NCI-H2107 treated with DMSO at 0.1 percent for 48 hours (cell line): ENCODE results near the gene MFNG.
"Not testable (repeated sequence)": the region's sequence is repeated elsewhere in the genome, so short reads cannot be mapped to it uniquely, and the experiment has no call there.

Experiments
- DNase-seq: peaks from one replicate; lab custom pipeline; 2025; ENCODE audit not compliant: unreplicated experiment; lab: John Stamatoyannopoulos, UW

The MFNG gene, protein sequence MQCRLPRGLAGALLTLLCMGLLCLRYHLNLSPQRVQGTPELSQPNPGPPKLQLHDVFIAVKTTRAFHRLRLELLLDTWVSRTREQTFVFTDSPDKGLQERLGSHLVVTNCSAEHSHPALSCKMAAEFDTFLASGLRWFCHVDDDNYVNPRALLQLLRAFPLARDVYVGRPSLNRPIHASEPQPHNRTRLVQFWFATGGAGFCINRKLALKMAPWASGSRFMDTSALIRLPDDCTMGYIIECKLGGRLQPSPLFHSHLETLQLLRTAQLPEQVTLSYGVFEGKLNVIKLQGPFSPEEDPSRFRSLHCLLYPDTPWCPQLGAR

DNA sequence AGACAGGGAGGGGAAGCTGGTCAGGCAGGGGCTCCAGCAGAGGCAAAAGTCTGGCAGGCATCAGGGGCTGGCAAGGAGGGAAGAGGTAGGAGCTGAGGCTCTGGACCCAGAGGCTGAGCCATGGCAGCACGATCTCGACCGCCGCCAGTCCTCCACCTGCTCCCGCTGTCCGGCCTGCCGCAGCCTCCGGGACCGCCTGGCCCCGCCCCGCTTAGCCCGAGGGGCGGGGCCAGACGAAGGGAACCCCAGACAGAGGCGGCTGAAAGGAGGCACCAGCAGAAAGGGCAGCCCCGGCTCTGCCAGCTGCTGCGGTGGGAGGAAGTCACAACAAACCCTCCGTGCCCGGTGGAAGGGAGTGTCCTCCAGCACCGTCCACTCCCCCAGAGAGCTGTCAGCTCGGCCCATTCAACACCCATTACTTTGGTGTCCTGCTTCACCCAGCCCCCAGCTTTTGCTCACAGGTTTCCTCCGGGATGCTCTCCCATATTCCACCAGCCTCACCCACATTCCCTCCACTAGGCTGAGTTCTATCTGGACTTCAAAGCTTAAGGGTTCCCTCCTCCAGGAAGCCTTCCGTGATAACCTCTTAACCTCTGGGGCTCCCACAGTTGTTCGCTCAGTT lies at the start of gene MFNG:
MFNG (minus strand) TSS at position 161 of the 622 bp plus-strand sequence. CDS start 207 bp downstream, outside the sequence.
- peak; percentile 55 for DNase-seq

DNA sequence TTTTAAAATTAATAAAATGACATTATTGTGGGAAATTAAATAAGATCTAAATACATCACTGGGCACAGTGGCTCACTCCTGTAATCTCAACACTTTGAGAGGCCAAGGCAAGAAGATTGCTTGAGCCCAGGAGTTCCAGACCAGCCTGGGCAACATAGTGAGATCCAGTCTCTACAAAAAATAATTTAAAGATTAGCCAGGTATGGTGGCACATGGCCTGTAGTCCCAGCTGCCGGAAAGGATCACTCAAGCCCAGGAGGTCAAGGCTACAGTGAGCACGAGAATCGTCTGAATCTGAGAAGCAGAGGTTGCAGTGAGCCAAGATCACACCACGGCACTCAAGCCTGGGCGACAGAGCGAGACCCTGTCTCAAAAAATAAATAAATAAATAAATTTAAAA lies 49.0 kb upstream of the MFNG start:
- no peak for DNase-seq

DNA sequence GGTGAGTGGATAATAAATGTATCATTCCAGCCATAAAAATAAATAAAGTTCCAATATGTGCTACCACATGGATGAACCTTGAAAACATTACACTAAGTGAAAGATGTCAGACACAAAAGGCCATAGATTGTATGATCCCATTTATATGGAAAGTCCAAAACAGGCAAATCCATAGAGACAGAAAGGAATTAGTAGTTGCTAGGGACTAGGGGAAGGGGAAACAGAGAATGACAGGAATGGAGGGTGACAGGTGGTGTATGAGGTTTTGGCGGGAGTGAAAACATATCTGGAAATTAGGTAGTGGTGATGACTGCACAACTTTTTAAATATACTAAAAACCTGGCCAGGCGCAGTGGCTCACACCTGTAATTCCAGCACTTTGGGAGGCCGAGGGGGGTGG lies 48.3 kb upstream of the MFNG start:
- DNase-seq, result peak; percentile 6

DNA sequence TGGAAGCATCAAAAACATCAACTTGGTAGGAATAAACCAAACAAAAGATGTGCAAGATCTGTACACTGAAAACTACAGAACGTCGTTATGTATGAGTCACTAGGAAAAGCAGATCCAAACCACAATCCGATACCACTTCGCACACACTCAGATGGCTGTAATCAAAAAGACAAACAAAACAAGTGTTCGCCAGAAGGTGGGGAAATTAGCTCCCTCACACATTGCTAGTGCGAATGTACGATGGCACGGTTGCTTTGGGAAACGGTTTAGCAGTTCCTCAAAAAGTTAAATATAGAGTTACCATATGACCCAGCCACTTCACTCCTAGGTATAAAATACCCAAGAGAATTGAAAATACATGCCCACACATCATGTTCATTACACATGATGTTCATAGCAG lies 47.8 kb upstream of the MFNG start:
- peak; percentile 68 for DNase-seq

DNA sequence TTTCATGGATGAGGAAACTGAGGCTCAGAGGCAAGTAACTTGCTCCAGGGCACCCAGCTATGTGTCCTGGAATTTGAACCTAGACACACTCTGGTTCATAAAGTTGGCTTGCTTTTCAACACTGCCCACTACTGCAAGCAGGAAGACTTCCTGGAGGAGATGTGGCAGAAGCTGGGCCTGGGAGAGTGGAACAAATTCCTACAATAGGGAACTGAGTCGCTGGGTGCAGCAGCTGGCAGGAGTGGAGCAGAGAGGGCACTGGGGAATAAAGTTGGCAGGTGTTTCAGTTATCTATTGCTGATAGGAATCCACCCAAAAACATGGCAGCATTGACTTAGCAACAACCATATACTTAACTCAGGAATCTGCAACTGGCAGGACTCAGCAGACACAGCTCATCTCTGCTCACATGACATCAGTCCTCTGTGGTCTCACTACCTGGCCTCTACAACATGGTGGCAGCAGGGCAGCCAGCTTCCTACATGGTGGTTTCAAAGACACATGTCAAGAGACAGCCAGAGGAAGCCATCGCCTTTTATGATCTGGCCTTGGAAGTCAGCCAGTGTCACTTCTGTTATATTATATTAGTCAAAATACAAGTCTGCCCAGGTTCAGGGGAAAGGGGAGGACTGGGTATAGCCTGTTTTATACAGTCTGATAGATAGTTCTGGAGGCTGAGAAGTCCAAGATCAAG lies 43.6 kb upstream of the MFNG start:
- DNase-seq, result peak; percentile 14

DNA sequence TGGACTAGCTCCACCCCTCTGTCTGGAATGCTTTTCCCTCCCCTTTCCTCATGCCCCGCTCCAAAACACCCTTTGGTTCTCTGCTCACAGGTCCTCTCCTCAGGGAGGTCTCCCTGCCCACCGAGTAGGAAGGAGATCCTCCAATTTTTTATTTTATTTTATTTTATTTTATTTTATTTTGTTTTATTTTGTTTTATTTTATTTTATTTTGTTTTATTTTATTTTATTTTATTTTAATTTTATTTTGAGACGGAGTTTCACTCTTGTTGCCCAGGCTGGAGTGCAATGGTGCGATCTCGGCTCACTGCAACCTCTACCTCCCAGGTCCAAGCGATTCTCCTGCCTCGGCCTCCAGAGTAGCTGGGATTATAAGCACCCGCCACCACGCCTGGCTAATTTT lies 41.8 kb upstream of the MFNG start:
- DNase-seq, result not testable (repeated sequence)

DNA sequence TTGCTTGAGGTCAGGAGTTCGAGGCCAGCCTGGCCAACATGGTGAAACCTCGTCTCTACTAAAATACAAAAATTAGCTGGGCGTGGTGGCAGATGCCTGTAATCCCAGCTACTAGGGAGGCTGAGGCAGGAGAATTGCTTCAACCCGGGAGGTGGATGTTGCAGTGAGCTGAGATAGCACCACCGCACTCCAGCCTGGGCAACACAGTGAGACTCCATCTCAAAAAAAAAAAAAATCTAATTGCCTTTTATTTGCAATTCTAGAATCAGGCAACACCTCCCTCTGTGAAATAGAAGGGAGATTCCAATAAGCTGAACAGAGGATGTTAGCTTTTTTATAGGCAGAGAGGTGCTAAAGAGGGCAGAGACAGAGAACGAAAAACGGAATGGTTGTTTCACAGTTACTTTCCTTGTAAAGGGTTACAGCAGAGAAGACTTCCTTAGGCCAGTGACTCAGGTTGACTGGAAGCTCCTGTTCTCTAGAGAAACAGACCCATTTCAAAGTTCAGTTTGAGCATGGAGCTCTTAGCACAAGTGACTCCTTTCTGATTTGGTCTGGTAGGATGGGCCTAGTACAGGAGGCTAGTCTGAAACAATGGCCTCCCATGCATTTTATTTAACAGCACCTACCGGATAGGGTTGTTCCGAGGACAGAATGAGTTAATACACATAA lies 41.0 kb upstream of the MFNG start:
- not testable (repeated sequence) for DNase-seq

DNA sequence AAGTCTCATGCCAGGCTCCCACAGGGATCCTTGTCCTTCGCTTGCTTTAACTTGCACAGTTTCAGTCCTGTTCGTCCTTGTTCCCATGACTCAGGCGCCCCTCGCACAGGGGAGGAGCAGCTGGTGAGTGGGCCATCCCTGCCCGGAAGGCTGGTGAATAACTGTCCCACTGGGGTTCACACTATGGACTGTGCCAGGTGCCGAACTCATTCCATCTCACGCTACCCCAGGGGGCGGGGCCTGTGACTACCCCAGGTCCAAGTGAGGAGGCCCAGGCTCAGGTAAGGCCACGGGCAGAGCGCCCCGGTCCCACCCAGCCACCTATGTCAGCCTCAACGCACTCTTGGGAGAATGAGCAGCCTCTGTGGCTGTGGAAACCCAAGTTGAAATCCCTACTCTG lies 40.2 kb upstream of the MFNG start:
- DNase-seq, result no peak

DNA sequence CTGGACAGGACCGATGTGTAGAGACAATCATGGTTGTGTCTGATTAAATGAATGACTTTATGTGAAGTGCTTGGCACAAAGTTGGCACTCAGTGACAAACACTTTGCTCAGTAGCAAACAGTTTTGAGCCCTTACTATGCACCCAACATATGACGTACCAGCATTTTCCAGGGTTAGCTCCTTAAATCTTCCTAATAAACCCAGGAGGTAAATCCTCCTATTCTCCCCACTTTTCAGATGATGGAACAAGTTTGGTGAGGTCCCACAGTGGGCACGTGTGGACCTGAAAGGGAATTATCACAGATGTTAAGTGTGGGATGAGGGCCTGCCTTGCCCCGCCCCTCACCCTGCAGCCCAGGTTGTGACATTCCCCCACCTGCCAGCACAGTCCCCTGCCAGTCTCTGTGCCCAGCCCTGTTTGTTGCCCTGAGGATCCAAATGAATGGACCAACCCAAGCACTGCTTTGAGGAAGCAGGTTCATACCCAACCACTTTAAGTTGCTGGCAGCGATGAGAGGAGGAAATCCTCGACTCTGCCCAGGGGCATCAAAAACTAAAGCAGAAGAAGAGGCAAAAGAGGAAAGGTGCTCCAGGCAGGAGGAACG lies 39.7 kb upstream of the MFNG start:
- no peak for DNase-seq

DNA sequence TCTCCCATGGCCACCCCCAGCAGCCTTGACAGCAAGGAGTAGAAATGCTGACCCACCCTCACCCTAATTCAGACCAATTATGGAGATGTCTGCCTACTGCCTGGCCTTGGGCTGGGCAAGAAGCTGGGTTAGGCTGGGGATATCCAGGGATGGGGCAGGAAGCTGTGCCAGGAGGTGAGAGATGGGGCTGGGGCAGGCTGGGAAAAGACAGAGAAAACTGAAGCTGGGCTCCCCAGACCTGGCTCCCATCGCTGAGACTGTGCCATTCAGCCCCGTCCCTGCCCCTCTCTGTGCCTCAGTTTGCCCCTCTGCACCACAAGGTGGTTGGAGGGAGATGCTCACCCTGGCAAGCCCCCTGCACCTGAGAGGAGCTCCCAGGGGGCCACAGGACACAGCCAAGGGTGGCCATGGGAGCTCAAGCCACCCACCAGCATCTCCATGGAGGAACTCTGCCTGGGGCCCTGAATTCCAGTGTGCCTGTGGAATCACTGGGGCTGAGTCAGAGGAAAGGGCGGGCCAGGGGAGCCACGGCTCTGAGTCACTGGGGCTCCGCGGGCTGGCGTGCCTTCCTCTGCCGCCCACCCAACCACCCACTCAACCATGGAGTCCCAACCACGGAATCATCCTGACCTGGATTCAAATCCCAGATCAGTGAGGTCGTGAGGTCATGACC lies 39.0 kb upstream of the MFNG start:
- no peak for DNase-seq

DNA sequence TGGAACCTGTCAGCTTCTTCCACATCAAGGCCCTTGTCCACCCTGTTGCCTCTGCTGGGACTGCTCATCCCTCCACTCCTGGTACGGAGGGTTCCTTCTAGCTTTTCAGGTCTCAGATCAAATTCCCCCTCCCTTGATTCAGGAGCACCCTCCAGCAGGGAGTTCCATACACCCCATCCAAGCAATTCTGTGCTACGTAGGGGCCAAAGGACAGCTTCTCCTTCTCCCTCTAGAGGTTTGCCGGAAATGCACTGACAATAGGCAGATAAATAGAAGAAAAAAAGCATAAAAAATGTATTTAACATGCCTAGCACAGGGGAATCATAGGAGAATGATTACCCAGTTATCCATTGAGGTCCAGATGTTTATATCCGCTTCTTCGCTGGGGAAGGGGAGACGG lies 36.3 kb upstream of the MFNG start:
- no peak for DNase-seq

DNA sequence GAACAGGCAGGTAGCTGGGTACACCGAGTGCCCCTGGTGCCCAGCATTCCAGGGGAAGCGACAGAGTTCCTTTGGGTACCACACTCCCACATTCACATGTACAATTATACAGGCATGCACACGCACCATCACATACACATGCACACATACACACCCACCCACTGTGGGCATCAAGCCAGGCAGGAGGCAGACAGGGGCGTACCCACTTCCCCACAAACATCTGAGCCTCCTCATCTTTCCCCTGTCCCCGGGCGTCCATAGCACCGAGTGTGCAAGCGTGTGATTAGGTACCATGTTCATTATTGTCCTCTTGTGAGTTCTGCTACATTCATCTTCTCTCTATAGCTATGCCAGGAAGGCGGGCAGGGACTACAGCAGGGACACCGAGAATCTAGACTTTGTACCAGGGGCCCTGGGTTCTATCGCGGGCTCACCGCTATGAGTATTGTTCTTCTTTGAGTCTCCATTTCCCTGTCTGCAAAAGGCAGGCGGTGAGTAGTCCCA lies 35.1 kb upstream of the MFNG start:
- DNase-seq, result no peak

DNA sequence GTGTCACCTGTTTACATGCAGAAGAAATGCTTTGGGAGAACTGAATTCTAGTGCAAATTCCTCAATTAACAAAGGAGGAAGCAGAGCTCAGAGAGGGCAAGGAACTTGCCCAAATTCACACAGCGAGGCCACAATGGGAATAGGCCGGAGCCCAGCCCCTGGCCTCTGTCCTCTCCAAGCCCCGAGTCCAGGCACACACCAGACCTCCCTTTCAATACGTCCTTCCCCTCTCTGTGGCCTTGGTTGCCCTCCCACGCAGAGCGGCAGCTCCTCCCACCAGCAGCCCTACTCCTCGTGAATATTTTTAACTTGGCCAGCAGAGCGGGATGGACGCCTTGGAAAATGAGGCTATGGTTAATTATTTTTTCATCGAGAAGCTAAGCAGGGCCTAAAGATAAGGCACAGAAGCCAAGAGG lies 34.6 kb upstream of the MFNG start:
- no peak for DNase-seq

DNA sequence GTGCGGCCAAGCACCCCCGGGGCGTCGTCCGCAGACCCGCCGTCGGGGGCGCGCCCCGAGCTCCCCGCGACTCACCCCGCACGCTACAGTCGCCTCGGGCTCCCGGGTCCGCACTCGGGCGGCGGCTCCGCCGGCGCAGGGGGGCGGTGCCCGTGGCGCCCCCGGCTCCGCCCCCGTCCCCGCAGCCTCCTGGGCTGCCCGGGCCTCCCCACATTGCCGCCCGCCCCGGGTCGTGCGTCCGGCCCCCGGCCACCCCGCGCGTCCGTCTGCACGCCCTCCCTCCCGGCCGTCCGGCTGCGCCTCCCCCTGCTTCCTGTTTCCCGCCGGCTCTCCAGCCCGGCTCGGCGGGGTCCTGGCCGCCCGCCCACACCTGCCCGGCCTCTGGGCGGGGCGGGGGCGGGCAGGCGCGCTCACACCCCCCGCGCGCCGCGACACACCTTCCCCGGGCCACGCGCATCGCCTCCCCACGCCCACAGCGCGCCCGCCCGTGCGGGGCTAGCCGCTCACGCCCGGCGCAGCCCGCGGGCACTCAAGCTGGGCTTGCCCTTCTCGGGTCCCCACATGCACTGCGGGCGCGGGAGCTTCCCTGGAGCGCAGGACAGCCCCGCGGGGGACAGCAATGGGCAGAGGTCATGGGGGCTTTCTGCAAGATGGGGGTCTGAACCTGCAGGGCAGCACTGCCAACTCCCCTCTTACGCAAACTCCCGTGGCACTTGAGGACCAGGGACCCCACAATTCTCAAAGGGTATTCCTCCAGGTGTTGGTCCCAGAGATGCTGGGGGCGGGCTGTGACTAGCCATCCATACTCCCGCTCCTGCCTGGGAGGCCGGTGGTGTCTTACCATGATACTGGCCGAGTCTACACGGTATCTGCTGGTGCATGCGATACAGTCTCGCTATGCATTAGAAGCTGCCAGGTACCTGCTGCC lies 33.3 kb upstream of the MFNG start, which contains the start of gene CARD10:
CARD10 (minus strand) TSS at position 148 of the 928 bp plus-strand sequence. CDS start 215 bp downstream, outside the sequence.
- DNase-seq, result no peak

DNA sequence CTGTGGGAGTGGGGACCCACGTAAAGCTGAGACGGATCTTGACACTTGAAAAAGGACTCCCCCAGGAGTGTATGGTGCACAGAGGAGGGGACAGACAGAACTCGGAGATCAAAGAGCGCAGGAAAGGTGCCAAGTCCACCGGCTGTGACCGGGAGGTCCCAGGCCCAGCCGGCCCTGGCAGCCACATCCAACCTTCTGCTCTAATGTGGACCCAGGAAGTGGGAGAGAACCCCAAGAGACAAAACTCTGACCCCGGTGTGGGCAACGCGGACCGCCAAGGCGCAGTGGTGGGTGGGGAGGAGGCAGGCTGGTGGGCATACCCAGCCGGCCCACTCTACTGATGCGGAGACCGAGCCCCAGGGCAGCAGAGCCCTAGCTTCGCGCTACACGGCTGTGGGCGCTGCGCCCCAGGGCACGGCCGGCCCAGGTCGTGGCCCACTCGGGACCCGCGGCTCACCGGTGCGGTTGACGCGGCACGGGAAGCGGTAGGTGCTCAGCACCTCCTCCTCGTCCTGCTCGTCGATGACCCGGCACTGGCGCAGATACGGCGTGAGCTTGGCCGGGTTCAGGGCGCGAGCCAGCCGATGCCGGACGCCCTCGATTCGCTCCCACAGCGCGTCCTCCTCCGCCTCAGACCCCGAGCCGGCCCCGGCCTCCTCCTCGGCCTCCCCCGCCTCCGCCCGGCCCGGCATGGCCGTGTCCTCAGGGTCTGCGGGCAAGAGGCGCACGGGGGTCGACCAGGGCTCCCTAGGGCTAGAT lies 32.5 kb upstream of the MFNG start:
- DNase-seq, result no peak

DNA sequence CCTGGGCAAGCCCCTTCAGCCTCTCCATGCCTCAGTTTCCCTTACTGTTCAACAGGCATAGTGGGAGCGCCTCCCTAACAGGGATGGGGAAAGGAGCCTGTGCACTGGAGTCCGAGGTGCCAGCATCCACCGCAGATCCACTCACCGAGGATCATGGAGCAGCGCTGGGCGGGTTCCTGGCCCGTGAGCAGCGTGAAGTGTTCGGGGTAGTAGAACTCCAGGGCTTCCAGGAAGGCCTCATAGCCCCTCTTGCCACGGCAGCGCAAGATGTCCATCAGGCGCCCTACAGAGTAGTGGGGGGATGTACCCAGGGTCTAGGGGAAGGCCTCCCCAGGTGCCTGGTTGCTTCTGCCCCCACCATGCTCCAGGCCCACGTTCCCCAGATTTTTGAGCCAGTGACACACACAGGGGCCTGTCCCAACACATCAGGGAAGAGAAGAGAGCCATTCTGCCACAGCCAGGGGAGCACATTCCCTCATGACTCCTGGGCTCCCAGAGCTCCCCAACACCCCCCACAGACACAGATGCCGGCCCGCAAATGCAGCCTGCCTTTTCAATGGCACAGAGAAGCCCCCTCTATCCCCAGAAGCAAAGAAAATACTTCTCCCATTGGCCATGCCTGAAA lies 31.8 kb upstream of the MFNG start:
- no peak for DNase-seq

DNA sequence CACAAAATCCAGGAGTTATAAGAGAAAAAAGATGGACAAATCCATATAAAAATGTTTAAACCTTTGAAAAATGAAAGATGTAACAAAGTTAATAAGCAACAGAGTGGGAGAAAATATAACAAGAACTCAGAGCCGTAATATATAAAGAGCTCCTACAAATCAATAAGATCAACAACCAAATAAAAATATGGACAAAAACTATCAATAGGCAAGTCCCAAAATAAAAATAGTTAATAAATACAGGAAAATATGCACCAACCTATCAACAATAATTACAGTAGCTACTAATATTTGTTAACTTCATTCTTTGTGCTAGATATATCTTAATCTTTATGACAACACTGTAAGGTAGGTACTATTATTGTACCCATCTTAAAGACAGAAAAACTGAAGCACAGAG lies 30.3 kb upstream of the MFNG start:
- no peak for DNase-seq

DNA sequence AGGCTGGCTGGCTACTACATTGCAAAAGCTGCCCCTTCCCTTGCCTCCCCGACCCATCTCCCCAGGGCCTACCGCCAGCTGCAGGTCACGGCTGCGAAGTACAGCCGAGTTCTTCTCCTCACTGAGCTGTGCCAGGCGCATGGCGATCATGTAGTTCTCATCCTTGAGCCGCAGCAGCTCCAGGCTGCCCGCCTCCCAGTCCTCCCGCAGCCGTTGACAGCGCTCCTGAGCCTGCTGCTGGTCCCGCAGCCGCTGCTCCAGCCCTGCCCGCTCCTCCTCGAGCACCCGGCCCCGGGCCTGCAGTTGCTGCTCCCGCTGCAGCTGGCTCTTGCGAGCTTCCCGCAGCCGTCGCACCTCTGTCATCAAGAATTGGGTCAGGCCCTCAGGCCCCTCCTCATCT lies 29.7 kb upstream of the MFNG start:
- DNase-seq, result no peak
